GM21737 (cell line): ENCODE measurements around the gene RETREG3.
A peak's percentile ranks its signal among the peaks of the same experiment; 100 is the strongest.
"Not testable (repeated sequence)": the region's sequence is repeated elsewhere in the genome, so short reads cannot be mapped to it uniquely, and the experiment has no call there.

Source experiments
- ATAC-seq: cut with Tn5 transposase; IDR thresholded peaks from one replicate; pipeline ENCODE4 v1.9.1; 2021; ENCODE audit warnings: mild to moderate bottlenecking, moderate library complexity; ENCODE audit not compliant: unreplicated experiment

RETREG3 gene

GRCh38 chr17:42554250-42555121 is 54.7 kb downstream of the RETREG3 start:
- ATAC-seq = peak; percentile 77

DNA sequence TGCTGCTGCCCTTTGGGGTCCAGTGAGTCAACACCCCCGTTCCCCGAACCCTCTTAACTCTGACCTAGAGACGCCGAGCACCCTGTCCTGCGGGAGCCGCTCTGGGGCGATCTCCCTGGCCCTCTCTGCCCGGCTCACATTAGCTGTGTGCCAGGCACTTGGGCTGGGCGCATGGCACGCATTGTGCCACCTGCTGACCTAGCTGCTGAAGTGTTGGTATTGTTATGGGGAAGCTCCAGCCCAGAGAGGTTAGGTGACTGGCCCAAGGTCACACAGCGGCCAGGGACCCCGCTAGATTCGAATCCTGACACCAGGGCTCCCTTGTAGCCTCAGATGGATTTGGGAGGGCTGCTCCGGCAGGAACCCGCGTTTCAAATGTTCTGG is 55.3 kb downstream of the RETREG3 start:
- ATAC-seq = no peak

DNA sequence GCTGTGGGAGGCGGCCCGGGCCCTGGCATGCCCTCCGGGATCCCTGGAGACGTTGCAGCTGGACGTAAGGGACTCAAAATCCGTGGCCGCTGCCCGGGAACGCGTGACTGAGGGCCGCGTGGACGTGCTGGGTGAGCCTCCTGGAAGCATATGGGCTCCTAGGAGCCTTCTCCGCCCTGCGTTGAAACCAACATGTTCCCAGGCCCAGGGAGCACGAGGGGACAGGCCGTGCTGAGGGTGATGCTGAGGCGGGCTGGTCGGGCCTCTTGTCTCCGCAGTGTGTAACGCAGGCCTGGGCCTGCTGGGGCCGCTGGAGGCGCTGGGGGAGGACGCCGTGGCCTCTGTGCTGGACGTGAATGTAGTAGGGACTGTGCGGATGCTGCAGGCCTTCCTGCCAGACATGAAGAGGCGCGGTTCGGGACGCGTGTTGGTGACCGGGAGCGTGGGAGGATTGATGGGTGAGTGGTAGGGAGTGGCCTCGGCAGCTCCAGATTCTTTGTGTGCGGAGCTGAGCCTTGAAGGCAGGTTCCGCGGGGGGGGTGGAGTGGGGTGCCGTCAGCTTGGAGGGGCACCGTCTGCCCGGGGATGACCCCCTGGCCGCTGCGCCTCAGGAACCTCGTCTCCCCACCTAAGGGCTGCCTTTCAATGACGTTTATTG is 55.9 kb downstream of the RETREG3 start:
- ATAC-seq = no peak

- not testable (repeated sequence) for ATAC-seq
These were observed 56.4 kb downstream of the RETREG3 start, which contains the start of gene HSD17B1 for GRCh38 chr17:42552736-42553135. TSS of gene HSD17B1 (plus strand) at chr17:42552923. CDS start at chr17:42552934, 11 bp downstream.

- ATAC-seq = no peak
These were observed 60.0 kb downstream of the RETREG3 start for GRCh38 chr17:42548993-42549755.

DNA sequence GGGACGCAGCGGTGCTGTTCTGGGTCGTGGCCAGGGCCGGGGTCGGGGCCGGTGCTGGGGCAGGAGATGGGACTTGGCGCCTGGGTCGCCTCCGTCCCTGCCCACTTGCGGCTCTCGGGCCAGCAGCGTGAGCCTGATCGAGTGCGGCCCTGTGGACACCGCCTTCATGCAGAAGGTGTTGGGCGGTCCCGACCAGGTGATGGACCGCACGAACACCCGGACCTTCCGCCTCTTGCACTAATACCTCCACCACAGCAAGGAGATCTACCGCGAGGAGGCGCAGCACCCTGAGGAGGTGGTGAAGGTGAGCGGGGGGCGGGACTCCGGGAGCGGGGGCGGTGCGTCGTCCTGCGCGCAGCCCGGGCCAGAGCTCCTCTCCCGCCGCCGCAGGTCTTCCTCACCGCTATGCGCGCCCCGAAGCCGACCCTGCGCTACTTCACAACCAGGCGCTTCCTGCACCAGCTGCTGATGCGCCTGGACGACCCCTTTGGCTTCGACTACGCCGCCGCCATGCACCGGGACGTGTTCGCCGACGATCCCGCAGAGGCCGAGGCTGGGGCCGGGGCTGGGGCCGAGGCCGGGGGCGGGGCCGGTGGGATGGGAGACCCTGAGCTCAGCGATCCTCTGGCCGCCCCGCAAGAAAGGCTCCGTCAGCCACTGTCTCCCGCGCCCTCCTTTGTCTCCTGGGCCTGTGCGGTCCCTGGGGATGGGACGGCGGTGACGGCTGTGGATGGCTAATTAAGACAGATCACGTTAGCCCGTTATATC is 60.9 kb downstream of the RETREG3 start:
- peak; percentile 56 for ATAC-seq

DNA sequence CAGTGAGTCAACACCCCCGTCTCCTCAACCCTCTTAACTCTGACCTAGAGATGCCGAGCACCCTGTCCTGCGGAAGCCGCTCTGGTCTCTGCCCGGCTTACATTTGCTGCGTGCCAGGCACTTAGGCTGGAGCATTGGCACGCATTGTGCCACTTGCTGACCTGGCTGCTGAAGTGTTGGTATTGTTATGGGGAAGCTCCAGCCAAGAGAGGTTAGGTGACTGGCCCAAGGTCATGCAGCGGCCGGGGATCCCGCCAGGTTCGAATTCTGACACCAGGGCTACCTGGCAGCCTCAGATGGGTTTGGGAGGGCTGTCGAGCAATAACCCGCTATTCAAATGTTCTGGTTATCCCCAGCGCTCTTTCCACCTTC is 61.5 kb downstream of the RETREG3 start:
- no peak for ATAC-seq

GRCh38 chr17:42547001-42547461 is 62.1 kb downstream of the RETREG3 start:
- no peak for ATAC-seq

DNA sequence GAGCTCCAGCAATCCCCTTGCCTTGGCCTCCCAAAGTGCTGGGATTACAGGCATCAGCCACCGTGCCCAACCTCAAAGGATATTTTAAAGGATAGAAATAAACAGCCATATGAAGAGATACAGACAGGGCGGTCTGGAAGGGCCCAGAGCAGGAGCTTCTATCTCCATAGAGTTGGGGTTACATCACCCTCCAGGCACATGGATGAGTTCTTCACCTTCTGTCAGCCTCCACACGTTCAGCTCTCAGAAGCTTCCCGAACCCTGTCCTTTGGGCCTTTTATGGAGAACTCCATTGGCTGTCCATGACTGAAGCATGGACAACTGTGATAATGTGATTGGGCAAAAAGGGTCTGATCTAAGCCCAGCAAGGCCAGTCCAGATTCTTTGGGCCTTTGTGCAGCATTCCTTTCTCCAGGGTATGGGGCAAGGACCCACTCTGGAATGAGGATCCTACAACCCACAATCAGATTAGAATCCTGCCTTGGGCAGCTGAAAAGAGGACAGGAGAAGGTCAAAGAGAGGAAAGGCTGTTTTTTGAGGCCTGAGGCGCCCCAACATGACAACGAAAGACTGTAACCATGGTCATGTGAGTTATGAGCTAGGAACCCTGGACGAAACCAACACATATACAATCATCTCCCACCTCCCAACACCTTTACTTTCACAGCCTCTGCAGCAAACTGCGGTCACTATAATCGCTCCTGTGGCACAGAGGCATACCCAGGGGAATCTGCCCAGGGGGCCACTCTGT is 63.2 kb downstream of the RETREG3 start:
- ATAC-seq = not testable (repeated sequence)

DNA sequence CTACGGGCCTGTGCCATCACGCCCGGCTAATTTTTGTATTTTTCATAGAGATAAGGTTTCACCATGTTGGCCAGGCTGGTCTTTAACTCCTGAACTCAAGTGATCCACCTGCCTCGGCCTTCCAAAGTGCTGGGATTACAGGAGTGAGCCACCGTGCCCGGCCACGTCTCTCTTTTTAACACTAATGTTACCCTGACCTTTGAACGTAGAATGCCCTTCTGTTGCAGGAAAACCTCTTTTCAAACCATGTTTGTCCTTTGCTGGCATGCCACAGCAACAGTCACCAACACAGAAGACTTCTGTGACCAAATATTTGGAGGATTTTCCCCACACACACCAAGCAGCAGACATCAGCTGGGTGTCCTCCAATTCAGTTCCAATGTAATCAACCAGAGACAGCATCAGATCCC is 64.3 kb downstream of the RETREG3 start:
- ATAC-seq = no peak

GRCh38 chr17:42543190-42544079 is 65.7 kb downstream of the RETREG3 start:
- no peak for ATAC-seq

GRCh38 chr17:42541041-42541833 is 67.9 kb downstream of the RETREG3 start:
- ATAC-seq = no peak

DNA sequence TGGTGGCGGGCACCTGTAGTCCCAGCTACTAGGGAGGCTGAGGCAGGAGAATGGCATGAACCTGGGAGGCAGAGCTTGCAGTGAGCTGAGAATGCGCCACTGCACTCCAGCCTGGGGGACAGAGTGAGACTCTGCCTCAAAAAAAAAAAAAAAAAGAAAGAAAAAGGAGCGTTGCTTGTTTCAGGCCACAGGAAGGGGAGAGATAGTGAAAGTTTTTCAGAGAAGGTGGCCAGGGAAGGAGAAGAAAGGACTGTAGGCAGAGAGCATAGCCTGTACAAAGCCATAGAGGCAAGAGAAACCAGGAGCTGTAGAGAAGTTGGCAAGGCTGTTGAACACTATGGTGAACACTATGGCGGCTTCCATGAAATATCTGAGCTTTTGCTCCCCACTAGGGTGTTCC is 68.6 kb downstream of the RETREG3 start:
- not testable (repeated sequence) for ATAC-seq

DNA sequence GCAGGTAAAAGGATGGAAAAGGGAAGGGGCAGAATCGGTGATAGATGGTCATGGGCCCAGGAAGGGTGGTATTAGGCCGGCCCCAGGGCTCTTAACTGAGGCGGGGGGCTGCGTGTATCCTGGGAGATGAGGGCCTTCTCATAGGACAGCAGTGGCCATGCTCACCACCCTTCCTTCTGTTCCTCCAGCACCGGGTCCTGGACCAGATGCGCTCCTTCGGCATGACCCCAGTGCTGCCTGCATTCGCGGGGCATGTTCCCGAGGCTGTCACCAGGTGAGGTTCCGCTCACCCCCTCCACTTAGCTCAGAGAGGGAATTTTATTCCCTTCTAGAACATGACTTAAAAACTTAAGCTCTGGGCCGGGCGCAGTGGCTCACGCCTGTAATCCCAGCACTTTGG is 70.7 kb downstream of the RETREG3 start:
- ATAC-seq = no peak

- ATAC-seq = no peak
These were observed 71.2 kb downstream of the RETREG3 start for GRCh38 chr17:42537826-42538451.

DNA sequence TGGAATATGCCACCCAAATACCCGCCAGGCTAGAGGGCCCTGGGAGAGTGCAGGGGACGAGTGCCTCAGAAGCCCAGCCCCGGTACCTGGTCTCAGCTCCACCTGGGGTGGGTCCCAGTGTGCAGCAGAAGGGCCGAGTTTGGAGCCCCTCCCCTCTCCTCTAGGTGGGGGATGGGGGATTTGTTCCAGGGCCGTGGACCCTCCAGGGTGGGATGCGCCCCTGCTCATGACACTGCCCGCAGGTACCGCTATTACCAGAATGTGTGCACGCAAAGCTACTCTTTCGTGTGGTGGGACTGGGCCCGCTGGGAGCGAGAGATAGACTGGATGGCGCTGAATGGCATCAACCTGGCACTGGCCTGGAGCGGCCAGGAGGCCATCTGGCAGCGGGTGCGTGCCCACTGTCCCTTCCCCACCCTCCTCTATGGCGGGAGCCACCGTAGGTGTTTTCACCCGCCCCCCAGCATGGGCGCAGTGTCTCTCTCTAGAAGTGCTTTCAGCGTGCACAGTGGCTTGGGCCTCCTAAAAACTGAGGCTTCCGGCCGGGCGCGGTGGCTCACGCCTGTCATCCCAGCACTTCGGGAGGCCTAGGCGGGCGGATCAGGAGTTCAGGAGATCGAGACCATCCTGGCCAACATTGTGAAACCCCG is 71.9 kb downstream of the RETREG3 start:
- no peak for ATAC-seq
